Uterus (tissue), 2 donors: ENCODE measurements around the gene HOXA1.

ENCODE experiments used
- POLR2A ChIP-seq, 2 donors: fragments of 450-650 bp; IDR thresholded peaks; one replicate each; pipeline ENCODE4 v1.6.1; 2016; ENCODE audit warnings: antibody characterized with exemption in 2 of 2, mild to moderate bottlenecking in 1 of 2, moderate library complexity in 1 of 2
- TF ChIP-seq, protein P1 (sequence below), 4 experiments: fragments of 200-600 bp in 2 of 4; fragments of 450-650 bp in 2 of 4; sonication (generic) in 2 of 4; IDR thresholded peaks; one replicate each; pipeline ENCODE4 v1.5.1; 2016 to 2019; ENCODE audit warnings: antibody characterized with exemption in 4 of 4, mild to moderate bottlenecking in 2 of 4, moderate library complexity in 1 of 4

DNA sequence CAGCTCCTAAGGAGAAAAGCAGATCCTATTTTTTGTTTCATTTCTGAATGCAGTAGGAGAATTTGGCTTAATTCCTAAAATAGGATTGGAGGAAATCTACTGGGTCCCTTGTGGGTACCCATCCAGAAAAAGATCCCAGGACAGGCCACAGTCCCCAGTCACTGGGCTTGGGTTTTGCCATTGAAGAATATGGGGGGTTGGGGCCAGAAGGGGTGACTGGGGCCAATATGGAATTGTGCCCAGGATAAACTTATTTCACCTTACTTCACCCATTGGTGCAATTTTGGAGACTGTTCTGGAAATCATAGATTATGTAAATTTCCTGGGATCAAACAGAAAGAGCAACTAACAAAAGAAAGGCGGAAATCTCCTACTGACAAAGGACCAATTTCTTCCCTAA, 42.7 kb upstream of the HOXA1 start:
- TF ChIP-seq POLR2A (IDR thresholded peaks at IDR 0.05) = no peak
- TF ChIP-seq, protein P1, sequence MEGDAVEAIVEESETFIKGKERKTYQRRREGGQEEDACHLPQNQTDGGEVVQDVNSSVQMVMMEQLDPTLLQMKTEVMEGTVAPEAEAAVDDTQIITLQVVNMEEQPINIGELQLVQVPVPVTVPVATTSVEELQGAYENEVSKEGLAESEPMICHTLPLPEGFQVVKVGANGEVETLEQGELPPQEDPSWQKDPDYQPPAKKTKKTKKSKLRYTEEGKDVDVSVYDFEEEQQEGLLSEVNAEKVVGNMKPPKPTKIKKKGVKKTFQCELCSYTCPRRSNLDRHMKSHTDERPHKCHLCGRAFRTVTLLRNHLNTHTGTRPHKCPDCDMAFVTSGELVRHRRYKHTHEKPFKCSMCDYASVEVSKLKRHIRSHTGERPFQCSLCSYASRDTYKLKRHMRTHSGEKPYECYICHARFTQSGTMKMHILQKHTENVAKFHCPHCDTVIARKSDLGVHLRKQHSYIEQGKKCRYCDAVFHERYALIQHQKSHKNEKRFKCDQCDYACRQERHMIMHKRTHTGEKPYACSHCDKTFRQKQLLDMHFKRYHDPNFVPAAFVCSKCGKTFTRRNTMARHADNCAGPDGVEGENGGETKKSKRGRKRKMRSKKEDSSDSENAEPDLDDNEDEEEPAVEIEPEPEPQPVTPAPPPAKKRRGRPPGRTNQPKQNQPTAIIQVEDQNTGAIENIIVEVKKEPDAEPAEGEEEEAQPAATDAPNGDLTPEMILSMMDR (IDR thresholded peaks at IDR 0.05) = no peak
